Testis (tissue), 3 donors: ENCODE data around the gene DCAF8L1. TPM values are rescaled to one million over a fixed set of nuclear protein-coding genes. Genes with fewer than 3 reads are reported as not detected.
"Not testable (repeated sequence)": the region's sequence is repeated elsewhere in the genome, so short reads cannot be mapped to it uniquely, and the experiment has no call there.

Experiments used
- DNase-seq: peaks from one replicate; pipeline ENCODE4 v3.0.0-alpha.2; 2019
- H3K27ac ChIP-seq, 2 donors: fragments of 200-600 bp; sonication (generic); one replicate each; pipeline ENCODE4 v1.5.1; 2019
- H3K27me3 ChIP-seq: fragments of 200-600 bp; sonication (generic); one replicate; pipeline ENCODE4 v1.5.1; 2019
- H3K36me3 ChIP-seq: fragments of 200-600 bp; sonication (generic); one replicate; pipeline ENCODE4 v1.5.1; 2017; ENCODE audit warnings: low read depth; ENCODE audit errors: missing control alignments
- H3K4me1 ChIP-seq: fragments of 200-600 bp; sonication (generic); one replicate; pipeline ENCODE4 v1.5.1; 2019
- H3K4me3 ChIP-seq, 2 donors: fragments of 200-600 bp; sonication (generic); one replicate each; pipeline ENCODE4 v1.5.1; 2017 to 2019
- H3K9me3 ChIP-seq: fragments of 200-600 bp; sonication (generic); one replicate; pipeline ENCODE4 v1.5.1; 2017
- CTCF ChIP-seq, 3 experiments: fragments of 450-650 bp in 2 of 3; fragments of 200-600 bp in 1 of 3; sonication (generic) in 1 of 3; IDR thresholded peaks; one replicate each; pipeline ENCODE4 v1.5.1; 2016 to 2019; ENCODE audit warnings: antibody characterized with exemption in 3 of 3, mild to moderate bottlenecking in 2 of 3, moderate library complexity in 1 of 3
- POLR2A ChIP-seq: fragments of 450-650 bp; IDR thresholded peaks from one replicate; pipeline ENCODE4 v1.6.1; 2017; ENCODE audit warnings: antibody characterized with exemption, mild to moderate bottlenecking, moderate library complexity
- WGBS, 2 donors: methylation state at CpG; one replicate each; pipeline ENCODE4 v1.1.5; 2018; 5-methylcytosine and 5-hydroxymethylcytosine counted together
- intact Hi-C: fragments of 100-400 bp; cut with DNase I; formaldehyde crosslinking; loops from one replicate; pipeline ENCODE4 v1.15.1; 2023; ENCODE audit warnings: low total_unique reads
- polyA plus RNA-seq: library from polyadenylated mRNA; stranded (reverse); fragments of 350-450 nt; fragmentation: Illumina TruSeq; extraction: RNeasy Lipid Tissue Mini Kit (QIAGEN cat#74804); gene quantifications from one replicate; pipeline ENCODE4 v1.2.3, GENCODE V29; 2014; ENCODE audit warnings: low read depth, low replicate concordance; ENCODE audit not compliant: insufficient read depth
- total RNA-seq, 2 donors: library from RNA; depleted of rRNA; stranded (reverse); fragments of >200 nt; gene quantifications; one replicate each; pipeline ENCODE4 v1.2.3, GENCODE V29; 2016

The DCAF8L1 gene
- total and polyA plus RNA-seq, 3 donors from 2014 or later: 1.4 to 2.2 (median 1.4) TPM

GRCh38 chrX:27966492-27966891 is 14.8 kb downstream of the DCAF8L1 start:
- 73 to 79% methylated on average over 1 of the region's 1 CpG for WGBS, 2 donors
- DNase-seq: no peak
- intact Hi-C loops: no loop called here
- Histone ChIP-seq H3K4me1 (no peaks in the 10 kb centered on the region), H3K27ac (no peak overlapping the region), H3K36me3 (no peaks in the 10 kb centered on the region), H3K4me3 (no peak overlapping the region), H3K9me3 (no peaks in the 10 kb centered on the region), H3K27me3 (no peaks in the 10 kb centered on the region)
- TF ChIP-seq POLR2A (no peak), CTCF (IDR thresholded peaks at IDR 0.05) (no peak)

- intact Hi-C loops, H3K4me1 ChIP-seq, H3K36me3 ChIP-seq, H3K9me3 ChIP-seq, H3K4me3 ChIP-seq, DNase-seq, H3K27me3 ChIP-seq, H3K27ac ChIP-seq: not testable (repeated sequence)
- WGBS, 2 donors: 90 to 93% methylated on average over 5 of the region's 5 CpGs
Observed at GRCh38 chrX:27965348-27965747, 15.9 kb downstream of the DCAF8L1 start.

GRCh38 chrX:27964432-27964831 is 16.8 kb downstream of the DCAF8L1 start:
- no peaks in the 10 kb centered on the region for H3K36me3 ChIP-seq
- no peaks in the 10 kb centered on the region for H3K27me3 ChIP-seq
- TF ChIP-seq CTCF (IDR thresholded peaks at IDR 0.05) (no peak), POLR2A (no peak)
- intact Hi-C loops: no loop called here
- 78 to 97% methylated on average over 1 of the region's 1 CpG for WGBS, 2 donors
- no peak overlapping the region for H3K4me3 ChIP-seq
- no peak overlapping the region for H3K27ac ChIP-seq
- no peak for DNase-seq
- no peaks in the 10 kb centered on the region for H3K4me1 ChIP-seq
- no peaks in the 10 kb centered on the region for H3K9me3 ChIP-seq

GRCh38 chrX:27960410-27960809 is 20.8 kb downstream of the DCAF8L1 start:
- intact Hi-C loops, H3K36me3 ChIP-seq, H3K9me3 ChIP-seq, H3K4me1 ChIP-seq, DNase-seq, H3K27me3 ChIP-seq, H3K27ac ChIP-seq, H3K4me3 ChIP-seq: not testable (repeated sequence)
- WGBS, 2 donors: 93 to 100% methylated on average over 3 to 5 of the region's 5 CpGs

GRCh38 chrX:27953171-27953570 is 28.1 kb downstream of the DCAF8L1 start:
- TF ChIP-seq CTCF (IDR thresholded peaks at IDR 0.05) (no peak), POLR2A (no peak)
- Histone ChIP-seq H3K4me1 (no peaks in the 10 kb centered on the region), H3K4me3 (no peak overlapping the region), H3K27me3 (no peaks in the 10 kb centered on the region), H3K27ac (no peak overlapping the region), H3K36me3 (no peaks in the 10 kb centered on the region), H3K9me3 (no peaks in the 10 kb centered on the region)
- intact Hi-C loops: no loop called here
- 67 to 89% methylated on average over 1 of the region's 1 CpG for WGBS, 2 donors
- DNase-seq: no peak

GRCh38 chrX:27933361-27933760 is 47.9 kb downstream of the DCAF8L1 start:
- 73 to 75% methylated on average over 4 of the region's 4 CpGs for WGBS, 2 donors
- no peaks in the 10 kb centered on the region for H3K9me3 ChIP-seq
- intact Hi-C loops: no loop called here

More at GRCh38 chrX:27933361-27933760, 47.9 kb downstream of the DCAF8L1 start:
- H3K4me1 ChIP-seq: no peaks in the 10 kb centered on the region
- TF ChIP-seq CTCF (IDR thresholded peaks at IDR 0.05) (no peak), POLR2A (no peak)
- H3K27ac ChIP-seq: no peak overlapping the region
- no peak for DNase-seq
- no peaks in the 10 kb centered on the region for H3K27me3 ChIP-seq
- no peaks in the 10 kb centered on the region for H3K36me3 ChIP-seq
- no peak overlapping the region for H3K4me3 ChIP-seq
